K562 (cell line): ENCODE measurements around the gene TKT. TPM values are rescaled to one million over a fixed set of nuclear protein-coding genes. Genes with fewer than 3 reads are reported as not detected.

Experiments used
- ATAC-seq: fragments of 200-7000 bp; cut with Tn5 transposase; 3 replicates; pipeline ENCODE4 v1.9.1; 2020; ENCODE audit warnings: moderate library complexity
- BruUV-seq: library from RNA; stranded (reverse); fragments of 400-500 nt; replicated peaks from 2 replicates; lab custom pipeline; 2021; lab: Mats Ljungman, UMichigan
- CTCF ChIA-PET: fragments of 300-600 bp; formaldehyde crosslinking; extraction: SDS; loops from one replicate; lab custom pipeline; 2021; ENCODE audit warnings: low intra/inter-chr PET ratio; lab: Yijun Ruan, JAX
- POLR2A ChIA-PET: fragments of 300-600, 350-650 bp; sonication (Branson Sonifier 250); formaldehyde crosslinking; extraction: SDS; loops from one replicate; lab custom pipeline; 2021; ENCODE audit warnings: antibody characterized with exemption, inconsistent platforms; lab: Yijun Ruan, JAX
- DNase-seq, 4 experiments: peaks; one replicate each; pipeline versions ENCODE4 v3.0.0 to v3.0.0-alpha.2; 2011 to 2018; ENCODE audit warnings: low spot score in 3 of 4, mixed read lengths in 3 of 4; ENCODE audit errors: extremely low read depth in 1 of 4
- FAIRE-seq: peaks from 2 replicates; lab custom pipeline; 2011; peaks lifted over from hg19 to GRCh38; lab: Jason Lieb, UNC
- H2AFZ ChIP-seq: 2 replicates; pipeline ENCODE4 v1.6.0; 2011; ENCODE audit warnings: low read depth, low read length, control low read depth, inconsistent platforms
- H3K27ac ChIP-seq: fragments of 200-600 bp; 3 replicates; pipeline ENCODE4 v1.8.0; 2011; ENCODE audit warnings: low read depth, mild to moderate bottlenecking, control low read depth, inconsistent platforms, low read length, moderate library complexity, mixed read lengths; ENCODE audit errors: extremely low read depth
- H3K27me3 ChIP-seq, 2 experiments: fragments of 300-600 bp in 1 of 2; 2 replicates in 1 of 2; 3 replicates in 1 of 2; pipeline versions ENCODE4 v1.6.0 to v1.8.0; 2011; ENCODE audit warnings: inconsistent platforms in 2 of 2, low read length in 2 of 2, mild to moderate bottlenecking in 1 of 2, mixed read lengths in 1 of 2, moderate library complexity in 1 of 2; ENCODE audit not compliant: control insufficient read depth in 2 of 2, insufficient read depth in 2 of 2
- H3K36me3 ChIP-seq: fragments of 300-600 bp; 3 replicates; pipeline ENCODE4 v1.8.0; 2011; ENCODE audit warnings: mild to moderate bottlenecking, low read length, inconsistent platforms; ENCODE audit not compliant: control insufficient read depth, insufficient read depth
- H3K4me1 ChIP-seq, 2 experiments: fragments of 200-600 bp in 1 of 2; replicated peaks in 1 of 2; 2 replicates in 1 of 2; 3 replicates in 1 of 2; pipeline versions ENCODE4 v1.5.1 to v1.8.0; 2011; ENCODE audit warnings: inconsistent platforms in 2 of 2, low read length in 2 of 2, mild to moderate bottlenecking in 1 of 2, mixed read lengths in 1 of 2, moderate library complexity in 1 of 2; ENCODE audit not compliant: control insufficient read depth in 2 of 2, insufficient read depth in 2 of 2
- H3K4me2 ChIP-seq: 2 replicates; pipeline ENCODE4 v1.6.1; 2011; ENCODE audit warnings: low read length, control low read depth, inconsistent platforms, mixed read lengths; ENCODE audit not compliant: insufficient read depth
- H3K4me3 ChIP-seq: fragments of 200-600 bp; sonication (generic), shearing (Covaris generic); 2 replicates; pipeline ENCODE4 v1.5.1; 2016; ENCODE audit warnings: control low read depth, inconsistent platforms
- H3K79me2 ChIP-seq: fragments of 200-600 bp; 3 replicates; pipeline ENCODE4 v1.8.0; 2011; ENCODE audit warnings: low read length, inconsistent platforms; ENCODE audit not compliant: control insufficient read depth, insufficient read depth
- H3K9ac ChIP-seq, 2 experiments: 2 replicates each; pipeline versions ENCODE4 v1.6.0 to v1.6.1; 2011; ENCODE audit warnings: low read depth in 2 of 2, low read length in 2 of 2, control low read depth in 1 of 2, inconsistent platforms in 1 of 2, mild to moderate bottlenecking in 1 of 2, mixed read lengths in 1 of 2; ENCODE audit not compliant: insufficient read depth in 1 of 2
- H3K9me1 ChIP-seq: one replicate; pipeline ENCODE4 v1.6.0; 2011; ENCODE audit warnings: inconsistent platforms, mild to moderate bottlenecking, low read length, moderate library complexity; ENCODE audit not compliant: control insufficient read depth, insufficient read depth
- H3K9me3 ChIP-seq: replicated peaks from 2 replicates; pipeline ENCODE4 v1.5.1; 2011; ENCODE audit warnings: low read depth, low read length, inconsistent platforms; ENCODE audit not compliant: control insufficient read depth, insufficient read depth
- H4K20me1 ChIP-seq: replicated peaks from 2 replicates; pipeline ENCODE4 v1.6.1; 2011; ENCODE audit warnings: low read length, inconsistent platforms, mixed read lengths; ENCODE audit not compliant: control insufficient read depth, insufficient read depth
- ARID3B ChIP-seq: fragments of 250-450 bp; sonication (Bioruptor Pico); IDR thresholded peaks from 2 replicates; pipeline ENCODE4 v1.4.0; 2020; ENCODE audit warnings: borderline replicate concordance
- ATF1 ChIP-seq, 2 experiments: fragments of 450-650 bp in 1 of 2; IDR thresholded peaks; 2 replicates each; pipeline ENCODE4 v1.6.1; 2016; ENCODE audit warnings: missing compliant biosample characterization in 1 of 2, missing genetic modification characterization in 1 of 2
- E2F6 ChIP-seq, 2 experiments: IDR thresholded peaks; 2 replicates each; pipeline ENCODE4 v1.6.1; 2011; ENCODE audit warnings: borderline replicate concordance in 1 of 2, control low read depth in 1 of 2, low read depth in 1 of 2, low read length in 1 of 2, mild to moderate bottlenecking in 1 of 2, mixed read lengths in 1 of 2, moderate library complexity in 1 of 2; ENCODE audit not compliant: insufficient read depth in 1 of 2, insufficient read length in 1 of 2, poor library complexity in 1 of 2, severe bottlenecking in 1 of 2; ENCODE audit errors: extremely low read depth in 1 of 2
- HDAC3 ChIP-seq: fragments of 450-650 bp; IDR thresholded peaks from 2 replicates; pipeline ENCODE4 v1.6.1; 2018; ENCODE audit warnings: borderline replicate concordance, mild to moderate bottlenecking, moderate library complexity; ENCODE audit not compliant: partially characterized antibody
- MCM7 ChIP-seq, 2 experiments: fragments of 450-650 bp; IDR thresholded peaks; 2 replicates each; pipeline ENCODE4 v1.6.1; 2016 to 2018
- NFRKB ChIP-seq: fragments of 450-650 bp; IDR thresholded peaks from 2 replicates; pipeline ENCODE4 v1.6.1; 2016; ENCODE audit warnings: low read depth
- TAF1 ChIP-seq: IDR thresholded peaks from 2 replicates; pipeline ENCODE4 v1.6.1; 2011; ENCODE audit warnings: mild to moderate bottlenecking, low read length, moderate library complexity; ENCODE audit not compliant: insufficient read depth, control insufficient read depth, severe bottlenecking; ENCODE audit errors: extremely low read depth
- TRIM24 ChIP-seq, 2 experiments: fragments of 450-650 bp; IDR thresholded peaks; 2 replicates each; pipeline ENCODE4 v1.6.1; 2016
- TRIM28 ChIP-seq: fragments of 450-650 bp; IDR thresholded peaks from 2 replicates; pipeline ENCODE4 v1.6.1; 2017
- ZNF274 ChIP-seq: IDR thresholded peaks from 2 replicates; pipeline ENCODE4 v1.6.1; 2011; ENCODE audit warnings: low read depth, mild to moderate bottlenecking, low read length, moderate library complexity, borderline replicate concordance
- WGBS: fragments of 100-300 bp; shearing (Covaris generic); methylation state at CpG from one replicate; pipeline ENCODE4 v1.1.6; 2016; ENCODE audit warnings: low coverage, mixed read lengths; ENCODE audit not compliant: insufficient coverage; ENCODE audit errors: missing lambda C conversion rate; 5-methylcytosine and 5-hydroxymethylcytosine counted together
- in situ Hi-C: fragments of 300-500 bp; cut with MboI; formaldehyde crosslinking; loops from 4 replicates; pipeline ENCODE4 v1.15.0; 2018; ENCODE audit warnings: inconsistent platforms, mixed read lengths
- intact Hi-C: fragments of 100-400 bp; cut with micrococcal nuclease; formaldehyde crosslinking; loops from 2 replicates; pipeline ENCODE4 v1.14.2; 2022
- polyA plus RNA-seq, 8 experiments: library from polyadenylated mRNA; depleted of rRNA in 4 of 8; stranded (reverse) in 5 of 8; unstranded in 3 of 8; fragments of >200 nt; fragmentation: Nextera tagmentation in 2 of 8; fragmentation: Illumina TruSeq in 1 of 8; extraction: Ambion mirVana in 2 of 8; extraction: Trizol in 1 of 8; gene quantifications; 2 replicates each; pipeline versions ENCODE4 v1.2.1 to v1.2.3, GENCODE V29; 2011 to 2014; ENCODE audit warnings: inconsistent platforms in 1 of 8, missing spikeins in 1 of 8
- total RNA-seq, 7 experiments: library from RNA; depleted of rRNA in 6 of 7; stranded (reverse); fragments of >200 nt in 6 of 7; fragmentation: Illumina TruSeq in 2 of 7; extraction: Trizol in 2 of 7; gene quantifications; 2 replicates each; pipeline versions ENCODE4 v1.2.1 to v1.2.3, GENCODE V29; 2011 to 2021; ENCODE audit warnings: low replicate concordance in 1 of 7

TKT gene
- total and polyA plus RNA-seq, 9 of the 15 experiments (the other 6 are each of a cell fraction or from before 2014, with no cell fraction given), result 58.1 to 401 (median 187) TPM

GRCh38 chr3:53263907-53264306, 8.1 kb upstream of the TKT start:
- CTCF ChIA-PET, result no interaction called here
- in situ Hi-C loops, result no loop called here
- TF ChIP-seq MCM7 (IDR thresholded peaks at IDR 0.05) (no peak), TAF1 (no peak), TRIM28 (no peak), ZNF274 (no peak), TRIM24 (IDR thresholded peaks at IDR 0.05) (no peak), ARID3B (CRISPR knock-in tag) (no peak), NFRKB (no peak), ATF1 (CRISPR knock-in tag; IDR thresholded peaks at IDR 0.05) (no peak), ATF1 (tag; IDR thresholded peaks at IDR 0.05) (no peak), E2F6 (IDR thresholded peaks at IDR 0.05; ENCODE audit: borderline replicate concordance in 1 of 2, extremely low read depth in 1 of 2, insufficient read depth in 1 of 2, insufficient read length in 1 of 2, low read depth in 1 of 2, low read length in 1 of 2, poor library complexity in 1 of 2, severe bottlenecking in 1 of 2) (no peak), HDAC3 (no peak)

More at GRCh38 chr3:53263907-53264306, 8.1 kb upstream of the TKT start:
- DNase-seq (no peak), ATAC-seq (no peak), FAIRE-seq (no peak)
- no peaks in the 10 kb centered on the region for H3K79me2 ChIP-seq
- POLR2A ChIA-PET, result interaction anchor here (1.0 kb wide), 1 partner anchor 24 kb away, joined by 3 read pairs; no protein-coding TSS in a partner anchor
- no peak overlapping the region for H3K4me3 ChIP-seq
- no peak overlapping the region for H3K4me2 ChIP-seq
- no peaks in the 10 kb centered on the region for H3K9me3 ChIP-seq
- no peak overlapping the region for H3K27ac ChIP-seq
- H2AFZ ChIP-seq, result no peak overlapping the region
- H3K9ac ChIP-seq, result no peak overlapping the region
- WGBS, result 36% methylated on average over 4 of the region's 4 CpGs
- H3K36me3 ChIP-seq, result no peaks in the 10 kb centered on the region
- H3K4me1 ChIP-seq, result peaks cover 0 to 7% of the 10 kb centered on the region in 2 experiments; a peak in 3 of 5 replicates
- no peaks in the 10 kb centered on the region for H3K27me3 ChIP-seq
- no peaks in the 10 kb centered on the region for H4K20me1 ChIP-seq
- no TSS peak for BruUV-seq
- no peaks in the 10 kb centered on the region for H3K9me1 ChIP-seq
- intact Hi-C loops, result no loop called here
